H1 (cell line): ENCODE measurements around the gene ASIC2. TPM values are rescaled to one million over a fixed set of nuclear protein-coding genes. Genes with fewer than 3 reads are reported as not detected.

Source experiments
- GTF2F1 ChIP-seq: IDR thresholded peaks from 2 replicates; pipeline ENCODE4 v1.6.1; 2012; ENCODE audit warnings: low read depth, low read length, improper control_type of control experiment, borderline replicate concordance
- polyA plus RNA-seq, 7 experiments: library from polyadenylated mRNA; depleted of rRNA in 3 of 7; stranded (reverse) in 5 of 7; unstranded in 2 of 7; fragments of >200 nt in 5 of 7; fragments of 200-250 nt in 2 of 7; gene quantifications; 1 replicate in 5 of 7; 2 replicates in 1 of 7; 4 replicates in 1 of 7; pipeline versions ENCODE4 v1.2.1 to v1.2.3, GENCODE V29; 2011 to 2013; ENCODE audit warnings: missing spikeins in 2 of 7, mixed read lengths in 2 of 7
- total RNA-seq: library from RNA; stranded (reverse); fragmentation: NEBNext Ultra II Directional; extraction: Animal tissue kit (Norgen Biotek cat#: 25700); gene quantifications from 2 replicates; pipeline ENCODE4 v1.2.1, GENCODE V29; 2021

The ASIC2 gene
- total and polyA plus RNA-seq, 2 of the 8 experiments (the other 6 are each of a cell fraction or from before 2014, with no cell fraction given), result 0.86 to 1.2 TPM

DNA sequence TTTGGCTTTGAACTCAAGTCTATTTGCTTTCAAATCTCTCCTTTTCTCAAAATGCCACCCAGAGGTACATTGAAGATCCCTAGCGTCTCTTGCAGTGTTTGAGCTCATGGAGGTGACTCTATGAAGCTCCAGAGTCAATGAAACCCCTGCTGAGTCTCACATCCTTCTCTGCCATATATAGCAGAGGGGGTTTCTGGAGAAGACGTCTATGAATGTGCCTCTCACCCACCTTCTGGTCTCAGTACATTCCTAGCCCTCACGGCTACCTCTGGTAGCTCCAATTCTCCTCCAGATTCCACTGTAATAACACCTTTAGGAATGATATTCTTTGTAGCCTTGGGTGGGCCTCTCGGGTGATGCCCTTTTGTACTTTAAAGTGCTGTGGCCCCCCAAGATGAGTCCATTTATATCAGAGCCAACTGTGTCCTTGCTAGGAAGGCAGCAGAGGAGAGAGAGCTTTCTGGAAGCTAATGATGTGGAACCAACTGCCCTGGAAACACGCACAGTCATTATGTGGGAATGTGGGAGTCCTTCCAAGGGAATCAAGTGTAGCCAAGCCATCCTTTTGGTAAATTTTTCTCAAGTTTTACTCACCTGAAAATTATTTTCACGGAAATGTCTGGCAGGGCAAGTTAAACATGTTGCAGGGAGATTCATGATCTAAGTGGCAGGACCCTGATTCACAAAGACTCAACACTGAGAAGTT lies 123.4 kb downstream of the ASIC2 start (continued):
- TF ChIP-seq GTF2F1, result no peak
- TF ChIP-seq, all 59 proteins: peak for 0
